Activated effector memory CD4-positive, alpha-beta T cell treated with Interleukin-2 at 50 U/mL for 16 hours (primary cell): ENCODE data around the gene CAMTA1.

Source experiments
- DNase-seq: peaks from one replicate; pipeline ENCODE4 v3.0.0-alpha.2; 2020

The CAMTA1 gene

GRCh38 chr1:7516341-7516740 lies 731.1 kb downstream of the CAMTA1 start:
- no peak for DNase-seq

GRCh38 chr1:7516929-7517328 lies 731.7 kb downstream of the CAMTA1 start:
- DNase-seq = no peak

- DNase-seq = no peak
Observed at GRCh38 chr1:7517611-7518330, 732.5 kb downstream of the CAMTA1 start.

- DNase-seq = no peak
Observed at GRCh38 chr1:7518411-7518810, 733.2 kb downstream of the CAMTA1 start.

- no peak for DNase-seq
Observed at GRCh38 chr1:7519181-7519860, 734.1 kb downstream of the CAMTA1 start.

GRCh38 chr1:7519861-7520395 lies 734.7 kb downstream of the CAMTA1 start:
- no peak for DNase-seq

GRCh38 chr1:7520496-7520895 lies 735.2 kb downstream of the CAMTA1 start:
- no peak for DNase-seq

- no peak for DNase-seq
Observed at GRCh38 chr1:7524341-7525337, 739.4 kb downstream of the CAMTA1 start.

- no peak for DNase-seq
Observed at GRCh38 chr1:7525338-7526063, 740.2 kb downstream of the CAMTA1 start.

GRCh38 chr1:7526196-7526866 lies 741.1 kb downstream of the CAMTA1 start:
- no peak for DNase-seq

- DNase-seq = no peak
Observed at GRCh38 chr1:7526867-7527732, 741.8 kb downstream of the CAMTA1 start.

- no peak for DNase-seq
Observed at GRCh38 chr1:7527733-7528045, 742.4 kb downstream of the CAMTA1 start.

GRCh38 chr1:7528386-7529198 lies 743.3 kb downstream of the CAMTA1 start:
- DNase-seq = no peak

- DNase-seq = no peak
Observed at GRCh38 chr1:7529917-7530316, 744.7 kb downstream of the CAMTA1 start.

- no peak for DNase-seq
Observed at GRCh38 chr1:7531562-7532340, 746.5 kb downstream of the CAMTA1 start.

- DNase-seq = no peak
Observed at GRCh38 chr1:7533006-7533405, 747.8 kb downstream of the CAMTA1 start.

- DNase-seq = no peak
Observed at GRCh38 chr1:7534061-7534825, 749.0 kb downstream of the CAMTA1 start.

- no peak for DNase-seq
Observed at GRCh38 chr1:7535016-7535415, 749.8 kb downstream of the CAMTA1 start.
